HCT116 (cell line): ENCODE measurements around the gene KCNK2. TPM values are rescaled to one million over a fixed set of nuclear protein-coding genes. Genes with fewer than 3 reads are reported as not detected.

Experiments used
- ATAC-seq: fragments of 200-7000 bp; cut with Tn5 transposase; 2 replicates; pipeline ENCODE4 v1.9.1; 2020; ENCODE audit warnings: mild to moderate bottlenecking, moderate library complexity
- BruUV-seq: library from RNA; stranded (reverse); fragments of 400-500 nt; replicated peaks from 2 replicates; lab custom pipeline; 2021; lab: Mats Ljungman, UMichigan
- CTCF ChIA-PET: fragments of 300-600 bp; sonication (Branson Sonifier 250); formaldehyde crosslinking; loops from one replicate; lab custom pipeline; 2021; ENCODE audit warnings: antibody characterized with exemption; lab: Charles Lee
- POLR2A ChIA-PET: fragments of 300-600, 350-600 bp; sonication (Branson Sonifier 250); formaldehyde crosslinking; loops from one replicate; lab custom pipeline; 2021; ENCODE audit warnings: antibody characterized with exemption; lab: Charles Lee
- RAD21 ChIA-PET, 2 experiments: fragments of 300-600 bp; sonication (Branson Sonifier 250); formaldehyde crosslinking; loops; one replicate each; lab custom pipeline; 2023; ENCODE audit warnings: low total read pairs in 2 of 2; ENCODE audit not compliant: uncharacterized antibody in 2 of 2, unreplicated experiment in 2 of 2, low non-redundant PET in 1 of 2; lab: Charles Lee
- DNase-seq: peaks from one replicate; pipeline ENCODE4 v3.0.0-alpha.2; 2010; ENCODE audit warnings: low read depth, low spot score
- H2AFZ ChIP-seq: fragments of 200-600 bp; shearing (Covaris generic), sonication (generic); 2 replicates; pipeline ENCODE4 v1.6.1; 2017; ENCODE audit warnings: low read depth, mixed run types, mixed read lengths, antibody characterized with exemption, low read length; ENCODE audit not compliant: poor library complexity, severe bottlenecking
- H3K27ac ChIP-seq: 2 replicates; pipeline ENCODE4 v1.5.1; 2012; ENCODE audit warnings: low read depth, low read length
- H3K27me3 ChIP-seq: fragments of 200-600 bp; sonication (generic); 2 replicates; pipeline ENCODE4 v1.6.1; 2016; ENCODE audit warnings: mixed run types, low read length, mixed read lengths; ENCODE audit not compliant: insufficient read depth
- H3K36me3 ChIP-seq, 2 experiments: fragments of 200-500 bp in 1 of 2; fragments of 200-600 bp in 1 of 2; sonication (Bioruptor generic) in 1 of 2; sonication (generic) in 1 of 2; 2 replicates each; pipeline versions ENCODE4 v1.5.1 to v1.6.1; 2014 to 2016; ENCODE audit warnings: low read length in 2 of 2, inconsistent platforms in 1 of 2, mixed read lengths in 1 of 2, mixed run types in 1 of 2; ENCODE audit not compliant: insufficient read depth in 2 of 2, control insufficient read depth in 1 of 2
- H3K4me1 ChIP-seq, 2 experiments: fragments of 200-600 bp in 1 of 2; sonication (generic) in 1 of 2; 2 replicates each; pipeline versions ENCODE4 v1.5.1 to v1.6.1; 2012 to 2017; ENCODE audit warnings: low read length in 2 of 2, inconsistent platforms in 1 of 2, mild to moderate bottlenecking in 1 of 2, mixed read lengths in 1 of 2, mixed run types in 1 of 2, moderate library complexity in 1 of 2; ENCODE audit not compliant: insufficient read depth in 2 of 2, control insufficient read depth in 1 of 2
- H3K4me2 ChIP-seq: fragments of 200-600 bp; sonication (generic); 2 replicates; pipeline ENCODE4 v1.6.1; 2017; ENCODE audit warnings: mixed run types, low read length, mixed read lengths
- H3K4me3 ChIP-seq, 2 experiments: fragments of 200-600 bp in 1 of 2; sonication (generic) in 1 of 2; replicated peaks in 1 of 2; 2 replicates each; pipeline ENCODE4 v1.5.1; 2011 to 2016; ENCODE audit warnings: low read length in 2 of 2, control low read depth in 1 of 2, low read depth in 1 of 2, mild to moderate bottlenecking in 1 of 2, mixed read lengths in 1 of 2, mixed run types in 1 of 2
- H3K79me2 ChIP-seq: fragments of 200-600 bp; sonication (generic); 2 replicates; pipeline ENCODE4 v1.6.1; 2017; ENCODE audit warnings: mild to moderate bottlenecking, mixed run types, low read length, moderate library complexity, mixed read lengths; ENCODE audit not compliant: insufficient read depth
- H3K9ac ChIP-seq: fragments of 200-600 bp; sonication (generic); 2 replicates; pipeline ENCODE4 v1.6.1; 2016; ENCODE audit warnings: low read length, mixed read lengths
- H3K9me2 ChIP-seq: fragments of 200-600 bp; sonication (generic), shearing (Covaris generic); 2 replicates; pipeline ENCODE4 v1.6.1; 2017; ENCODE audit warnings: mixed run types, mild to moderate bottlenecking, moderate library complexity; ENCODE audit not compliant: insufficient read depth
- H3K9me3 ChIP-seq, 2 experiments: fragments of 200-500 bp in 1 of 2; fragments of 200-600 bp in 1 of 2; sonication (Bioruptor generic) in 1 of 2; sonication (generic) in 1 of 2; 2 replicates each; pipeline ENCODE4 v1.6.1; 2014 to 2017; ENCODE audit warnings: low read length in 2 of 2, mixed read lengths in 2 of 2, inconsistent platforms in 1 of 2, low read depth in 1 of 2, mild to moderate bottlenecking in 1 of 2, mixed run types in 1 of 2, moderate library complexity in 1 of 2; ENCODE audit not compliant: control insufficient read depth in 1 of 2, insufficient read depth in 1 of 2
- H4K20me1 ChIP-seq: fragments of 200-600 bp; sonication (generic), shearing (Covaris generic); 2 replicates; pipeline ENCODE4 v1.6.1; 2017; ENCODE audit warnings: mixed run types, mild to moderate bottlenecking, moderate library complexity; ENCODE audit not compliant: insufficient read depth
- ATF3 ChIP-seq: IDR thresholded peaks from 2 replicates; pipeline ENCODE4 v1.6.1; 2012
- CBX3 ChIP-seq: IDR thresholded peaks from 2 replicates; pipeline ENCODE4 v1.6.1; 2012; ENCODE audit warnings: low read depth
- CEBPB ChIP-seq: IDR thresholded peaks from 2 replicates; pipeline ENCODE4 v1.6.1; 2012; ENCODE audit warnings: low read depth
- EGR1 ChIP-seq: IDR thresholded peaks from 2 replicates; pipeline ENCODE4 v1.6.1; 2012; ENCODE audit warnings: low read depth
- EZH2 ChIP-seq: fragments of 200-600 bp; sonication (generic); IDR thresholded peaks from 2 replicates; pipeline ENCODE4 v1.6.1; 2017; ENCODE audit warnings: antibody characterized with exemption, mixed run types
- EZH2phosphoT487 ChIP-seq: fragments of 200-600 bp; IDR thresholded peaks from 2 replicates; pipeline ENCODE4 v1.6.1; 2018; ENCODE audit warnings: antibody characterized with exemption, borderline replicate concordance
- JUND ChIP-seq: IDR thresholded peaks from 2 replicates; pipeline ENCODE4 v1.6.1; 2012
- POLR2A ChIP-seq: IDR thresholded peaks from 2 replicates; pipeline ENCODE4 v1.7.0; 2011; ENCODE audit warnings: borderline replicate concordance; ENCODE audit not compliant: insufficient read depth, insufficient read length; ENCODE audit errors: extremely low read depth
- POLR2AphosphoS5 ChIP-seq: IDR thresholded peaks from 2 replicates; pipeline ENCODE4 v1.6.1; 2011; ENCODE audit warnings: mild to moderate bottlenecking, low read depth, low read length, moderate library complexity
- RAD21 ChIP-seq: IDR thresholded peaks from 2 replicates; pipeline ENCODE4 v1.6.1; 2012; ENCODE audit warnings: low read depth, mild to moderate bottlenecking
- SRF ChIP-seq: IDR thresholded peaks from 2 replicates; pipeline ENCODE4 v1.6.1; 2012; ENCODE audit warnings: low read depth
- TCF7L2 ChIP-seq: IDR thresholded peaks from 2 replicates; pipeline ENCODE4 v1.7.0; 2011; ENCODE audit warnings: borderline replicate concordance, inconsistent platforms; ENCODE audit not compliant: insufficient read depth, insufficient read length; ENCODE audit errors: extremely low read depth
- YY1 ChIP-seq: IDR thresholded peaks from 2 replicates; pipeline ENCODE4 v1.6.1; 2011; ENCODE audit warnings: low read length, low read depth, moderate library complexity, mild to moderate bottlenecking; ENCODE audit not compliant: insufficient replicate concordance; ENCODE audit errors: extremely low read depth
- ZFX ChIP-seq: fragments of 450-650 bp; IDR thresholded peaks from 2 replicates; pipeline ENCODE4 v1.6.1; 2017
- intact Hi-C: fragments of 100-400 bp; cut with micrococcal nuclease; formaldehyde crosslinking; loops from 2 replicates; pipeline ENCODE4 v1.10.0; 2022
- total RNA-seq: library from RNA; stranded (reverse); gene quantifications from one replicate; pipeline ENCODE4 v1.2.1, GENCODE V29; 2021; ENCODE audit not compliant: unreplicated experiment
- TF ChIP-seq, protein P1 (sequence below): IDR thresholded peaks from 2 replicates; pipeline ENCODE4 v1.6.1; 2012; ENCODE audit warnings: low read depth
- TF ChIP-seq, protein P2 (sequence below): IDR thresholded peaks from 2 replicates; pipeline ENCODE4 v1.6.1; 2012

Gene KCNK2
- total RNA-seq, 1 experiment from 2014 or later: 0.27 TPM

- no peaks in the 10 kb centered on the region for H3K36me3 ChIP-seq
- TF ChIP-seq CEBPB: no peak
- TF ChIP-seq POLR2A: no peak
- TF ChIP-seq CBX3: no peak
- TF ChIP-seq RAD21: no peak
- TF ChIP-seq YY1: no peak
- no peak for TF ChIP-seq TCF7L2
- no peak for TF ChIP-seq JUND
- H3K27ac ChIP-seq: no peak overlapping the region
- no peak overlapping the region for H3K4me3 ChIP-seq
- no peaks in the 10 kb centered on the region for H3K27me3 ChIP-seq
- H4K20me1 ChIP-seq: no peaks in the 10 kb centered on the region
- BruUV-seq: no TSS peak
- H3K9me2 ChIP-seq: no peaks in the 10 kb centered on the region
- no peak overlapping the region for H3K9ac ChIP-seq
- no peak overlapping the region for H3K4me2 ChIP-seq
- H2AFZ ChIP-seq: no peak overlapping the region
- H3K9me3 ChIP-seq: no peaks in the 10 kb centered on the region
- CTCF ChIA-PET: no interaction called here
- intact Hi-C loops: no loop called here
- ATAC-seq (no peak), DNase-seq (no peak)
- RAD21 ChIA-PET: no interaction called here
- POLR2A ChIA-PET: no interaction called here
- H3K4me1 ChIP-seq: no peaks in the 10 kb centered on the region
- H3K79me2 ChIP-seq: no peaks in the 10 kb centered on the region
Observed at GRCh38 chr1:215106067-215106466, 23.5 kb downstream of the KCNK2 start.

- H3K4me3 ChIP-seq: no peak overlapping the region
- H3K79me2 ChIP-seq: no peaks in the 10 kb centered on the region
- no peaks in the 10 kb centered on the region for H4K20me1 ChIP-seq
- H3K27ac ChIP-seq: no peak overlapping the region
- no peaks in the 10 kb centered on the region for H3K36me3 ChIP-seq
- TF ChIP-seq SRF: no peak
- TF ChIP-seq JUND: no peak
- no peak for TF ChIP-seq CBX3
- TF ChIP-seq, protein P1, sequence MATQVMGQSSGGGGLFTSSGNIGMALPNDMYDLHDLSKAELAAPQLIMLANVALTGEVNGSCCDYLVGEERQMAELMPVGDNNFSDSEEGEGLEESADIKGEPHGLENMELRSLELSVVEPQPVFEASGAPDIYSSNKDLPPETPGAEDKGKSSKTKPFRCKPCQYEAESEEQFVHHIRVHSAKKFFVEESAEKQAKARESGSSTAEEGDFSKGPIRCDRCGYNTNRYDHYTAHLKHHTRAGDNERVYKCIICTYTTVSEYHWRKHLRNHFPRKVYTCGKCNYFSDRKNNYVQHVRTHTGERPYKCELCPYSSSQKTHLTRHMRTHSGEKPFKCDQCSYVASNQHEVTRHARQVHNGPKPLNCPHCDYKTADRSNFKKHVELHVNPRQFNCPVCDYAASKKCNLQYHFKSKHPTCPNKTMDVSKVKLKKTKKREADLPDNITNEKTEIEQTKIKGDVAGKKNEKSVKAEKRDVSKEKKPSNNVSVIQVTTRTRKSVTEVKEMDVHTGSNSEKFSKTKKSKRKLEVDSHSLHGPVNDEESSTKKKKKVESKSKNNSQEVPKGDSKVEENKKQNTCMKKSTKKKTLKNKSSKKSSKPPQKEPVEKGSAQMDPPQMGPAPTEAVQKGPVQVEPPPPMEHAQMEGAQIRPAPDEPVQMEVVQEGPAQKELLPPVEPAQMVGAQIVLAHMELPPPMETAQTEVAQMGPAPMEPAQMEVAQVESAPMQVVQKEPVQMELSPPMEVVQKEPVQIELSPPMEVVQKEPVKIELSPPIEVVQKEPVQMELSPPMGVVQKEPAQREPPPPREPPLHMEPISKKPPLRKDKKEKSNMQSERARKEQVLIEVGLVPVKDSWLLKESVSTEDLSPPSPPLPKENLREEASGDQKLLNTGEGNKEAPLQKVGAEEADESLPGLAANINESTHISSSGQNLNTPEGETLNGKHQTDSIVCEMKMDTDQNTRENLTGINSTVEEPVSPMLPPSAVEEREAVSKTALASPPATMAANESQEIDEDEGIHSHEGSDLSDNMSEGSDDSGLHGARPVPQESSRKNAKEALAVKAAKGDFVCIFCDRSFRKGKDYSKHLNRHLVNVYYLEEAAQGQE: no peak
- TF ChIP-seq EGR1: no peak
- no peak for TF ChIP-seq RAD21
- no peak for TF ChIP-seq ZFX
- no peak for TF ChIP-seq YY1
- no peak for TF ChIP-seq CEBPB
- TF ChIP-seq EZH2: no peak
- TF ChIP-seq, protein P2, sequence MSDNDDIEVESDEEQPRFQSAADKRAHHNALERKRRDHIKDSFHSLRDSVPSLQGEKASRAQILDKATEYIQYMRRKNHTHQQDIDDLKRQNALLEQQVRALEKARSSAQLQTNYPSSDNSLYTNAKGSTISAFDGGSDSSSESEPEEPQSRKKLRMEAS: no peak
- no peak for TF ChIP-seq ATF3
- TF ChIP-seq EZH2phosphoT487: no peak
- no peak for TF ChIP-seq POLR2AphosphoS5
- RAD21 ChIA-PET: no interaction called here
- intact Hi-C loops: no loop called here
- no peaks in the 10 kb centered on the region for H3K9me3 ChIP-seq
- H2AFZ ChIP-seq: no peak overlapping the region
- H3K9ac ChIP-seq: no peak overlapping the region
- H3K4me2 ChIP-seq: no peak overlapping the region
- CTCF ChIA-PET: no interaction called here
- no peaks in the 10 kb centered on the region for H3K9me2 ChIP-seq
- no peak for DNase-seq
- POLR2A ChIA-PET: no interaction called here
- BruUV-seq: no TSS peak
- ATAC-seq: no peak
- H3K27me3 ChIP-seq: no peaks in the 10 kb centered on the region
- peaks cover 11% of the 10 kb centered on the region in 2 experiments for H3K4me1 ChIP-seq
Observed at GRCh38 chr1:215109171-215109570, 26.6 kb downstream of the KCNK2 start.
